BE2C (cell line): Measurements from ENCODE around the gene B9D2.
A peak's percentile ranks its signal among the peaks of the same experiment; 100 is the strongest.

Experiments used
- DNase-seq: peaks from one replicate; pipeline ENCODE4 v3.0.0-alpha.2; 2020
- H3K27me3 ChIP-seq: fragments of 250-450 bp; sonication (Bioruptor Pico); 2 replicates; pipeline ENCODE4 v1.5.1; 2020; ENCODE audit warnings: mild to moderate bottlenecking
- H3K36me3 ChIP-seq: fragments of 250-450 bp; sonication (Bioruptor Pico); 2 replicates; pipeline ENCODE4 v1.5.1; 2020; ENCODE audit warnings: mild to moderate bottlenecking
- H3K4me1 ChIP-seq: fragments of 250-450 bp; sonication (Bioruptor Pico); 2 replicates; pipeline ENCODE4 v1.5.1; 2020
- H3K4me3 ChIP-seq: 2 replicates; pipeline ENCODE4 v1.5.1; 2011; ENCODE audit warnings: low read depth, low read length
- H3K9me3 ChIP-seq: fragments of 250-450 bp; sonication (Bioruptor Pico); 2 replicates; pipeline ENCODE4 v1.5.1; 2020
- TF ChIP-seq, protein P1 (sequence below): IDR thresholded peaks from 2 replicates; pipeline ENCODE4 v1.5.1; 2012; ENCODE audit warnings: mild to moderate bottlenecking, low read depth, low read length

Gene B9D2

DNA sequence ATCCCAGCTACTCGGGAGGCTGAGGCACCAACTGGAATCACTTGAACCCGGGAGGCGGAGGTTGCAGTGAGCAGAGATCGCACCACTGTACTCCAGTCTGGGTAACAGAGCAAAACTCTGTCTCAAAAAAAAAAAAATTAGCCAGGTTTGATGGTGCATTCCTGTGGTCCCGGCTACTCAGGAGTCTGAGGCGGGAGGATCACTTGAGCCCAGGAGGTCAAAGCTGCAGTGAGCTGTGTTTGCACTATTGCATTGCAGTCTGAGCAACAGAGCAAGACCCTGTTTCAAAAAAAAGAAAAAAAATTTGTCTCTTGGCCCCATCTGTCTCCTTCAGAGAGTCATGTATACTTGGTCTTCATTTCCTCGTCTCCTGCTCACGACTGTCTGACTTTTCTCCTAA, 52.3 kb downstream of the B9D2 start:
- Histone ChIP-seq H3K4me1 (peaks cover 3% of the 10 kb centered on the region; the same call in 1 of the 2 replicates), H3K9me3 (no peaks in the 10 kb centered on the region), H3K36me3 (peaks cover 37% of the 10 kb centered on the region), H3K4me3 (no peak overlapping the region; the same call in 1 of the 2 replicates), H3K27me3 (no peaks in the 10 kb centered on the region)
- no peak for DNase-seq
- TF ChIP-seq, protein P1, sequence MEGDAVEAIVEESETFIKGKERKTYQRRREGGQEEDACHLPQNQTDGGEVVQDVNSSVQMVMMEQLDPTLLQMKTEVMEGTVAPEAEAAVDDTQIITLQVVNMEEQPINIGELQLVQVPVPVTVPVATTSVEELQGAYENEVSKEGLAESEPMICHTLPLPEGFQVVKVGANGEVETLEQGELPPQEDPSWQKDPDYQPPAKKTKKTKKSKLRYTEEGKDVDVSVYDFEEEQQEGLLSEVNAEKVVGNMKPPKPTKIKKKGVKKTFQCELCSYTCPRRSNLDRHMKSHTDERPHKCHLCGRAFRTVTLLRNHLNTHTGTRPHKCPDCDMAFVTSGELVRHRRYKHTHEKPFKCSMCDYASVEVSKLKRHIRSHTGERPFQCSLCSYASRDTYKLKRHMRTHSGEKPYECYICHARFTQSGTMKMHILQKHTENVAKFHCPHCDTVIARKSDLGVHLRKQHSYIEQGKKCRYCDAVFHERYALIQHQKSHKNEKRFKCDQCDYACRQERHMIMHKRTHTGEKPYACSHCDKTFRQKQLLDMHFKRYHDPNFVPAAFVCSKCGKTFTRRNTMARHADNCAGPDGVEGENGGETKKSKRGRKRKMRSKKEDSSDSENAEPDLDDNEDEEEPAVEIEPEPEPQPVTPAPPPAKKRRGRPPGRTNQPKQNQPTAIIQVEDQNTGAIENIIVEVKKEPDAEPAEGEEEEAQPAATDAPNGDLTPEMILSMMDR: no peak

DNA sequence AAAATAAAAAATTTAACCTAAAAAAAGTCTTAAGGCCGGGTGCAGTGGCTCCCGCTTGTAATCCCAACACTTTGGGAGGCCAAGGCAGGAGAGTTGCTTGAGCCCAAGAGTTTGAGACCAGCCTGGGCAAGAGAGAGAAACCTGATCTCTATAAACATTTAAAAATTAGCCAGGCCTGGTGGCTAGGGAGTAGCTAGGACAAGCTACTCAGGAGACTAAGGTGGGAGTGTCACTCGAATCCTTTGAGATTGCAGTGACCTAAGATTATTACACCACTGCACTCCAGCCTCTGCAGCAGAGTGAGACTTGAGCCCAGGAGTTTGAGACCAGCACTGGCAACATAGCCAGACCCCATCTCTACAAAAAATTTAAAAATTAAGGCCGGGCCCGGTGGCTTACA, 52.9 kb downstream of the B9D2 start:
- Histone ChIP-seq H3K4me1 (peaks cover 3% of the 10 kb centered on the region; the same call in 1 of the 2 replicates), H3K27me3 (no peaks in the 10 kb centered on the region), H3K36me3 (peaks cover 37% of the 10 kb centered on the region), H3K4me3 (peak overlapping the region; percentile 98), H3K9me3 (no peaks in the 10 kb centered on the region)
- no peak for DNase-seq
- TF ChIP-seq, protein P1: no peak

DNA sequence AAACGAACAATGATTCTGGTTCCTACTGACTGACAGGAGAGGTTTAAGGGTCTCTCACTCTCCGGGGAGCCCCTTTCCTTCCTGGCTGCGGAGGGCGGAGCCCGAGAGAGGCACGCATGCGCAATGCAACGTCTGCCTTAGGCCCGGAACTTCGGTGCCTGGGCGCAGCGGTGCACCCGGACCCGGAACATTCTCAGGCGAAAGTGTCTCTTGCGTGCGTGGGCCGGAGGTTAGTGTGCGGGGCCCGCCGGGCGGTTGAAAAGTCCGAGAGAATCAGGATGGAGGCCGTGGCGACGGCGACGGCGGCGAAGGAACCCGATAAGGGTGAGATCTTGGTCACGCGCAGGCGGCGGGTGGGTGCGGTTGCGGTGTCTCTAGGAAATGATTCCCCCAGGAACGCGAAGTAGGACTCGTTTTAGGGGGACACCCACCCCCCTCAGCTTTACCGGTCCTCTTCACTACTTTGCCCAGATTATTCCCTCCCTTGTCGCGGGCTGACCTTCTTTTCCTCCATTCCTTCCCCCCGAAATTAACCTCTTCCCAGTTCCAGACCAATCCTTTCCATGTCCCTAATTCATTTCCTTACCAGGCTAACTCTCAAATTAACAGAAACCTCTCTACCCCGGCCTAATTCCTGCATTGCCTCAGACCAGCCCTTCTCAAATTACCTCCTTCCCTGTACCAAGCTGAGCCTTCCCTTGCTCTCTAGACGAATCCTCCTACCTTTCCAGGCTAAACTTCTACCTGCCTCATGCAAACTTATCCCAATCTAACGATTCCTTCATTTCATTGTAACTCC, 53.7 kb downstream of the B9D2 start, which contains the start of gene CCDC97:
Gene CCDC97 (plus strand): TSS at position 140 of the 799 bp plus-strand sequence. CDS start 139 bp downstream, at position 279.
- peak; percentile 85 for DNase-seq
- Histone ChIP-seq H3K36me3 (peaks cover 38% of the 10 kb centered on the region), H3K4me3 (peak within 1 kb of the TSS; percentile 98), H3K27me3 (no peaks in the 10 kb centered on the region), H3K4me1 (peaks cover 3% of the 10 kb centered on the region; the same call in 1 of the 2 replicates), H3K9me3 (no peaks in the 10 kb centered on the region)
- TF ChIP-seq, protein P1: no peak

DNA sequence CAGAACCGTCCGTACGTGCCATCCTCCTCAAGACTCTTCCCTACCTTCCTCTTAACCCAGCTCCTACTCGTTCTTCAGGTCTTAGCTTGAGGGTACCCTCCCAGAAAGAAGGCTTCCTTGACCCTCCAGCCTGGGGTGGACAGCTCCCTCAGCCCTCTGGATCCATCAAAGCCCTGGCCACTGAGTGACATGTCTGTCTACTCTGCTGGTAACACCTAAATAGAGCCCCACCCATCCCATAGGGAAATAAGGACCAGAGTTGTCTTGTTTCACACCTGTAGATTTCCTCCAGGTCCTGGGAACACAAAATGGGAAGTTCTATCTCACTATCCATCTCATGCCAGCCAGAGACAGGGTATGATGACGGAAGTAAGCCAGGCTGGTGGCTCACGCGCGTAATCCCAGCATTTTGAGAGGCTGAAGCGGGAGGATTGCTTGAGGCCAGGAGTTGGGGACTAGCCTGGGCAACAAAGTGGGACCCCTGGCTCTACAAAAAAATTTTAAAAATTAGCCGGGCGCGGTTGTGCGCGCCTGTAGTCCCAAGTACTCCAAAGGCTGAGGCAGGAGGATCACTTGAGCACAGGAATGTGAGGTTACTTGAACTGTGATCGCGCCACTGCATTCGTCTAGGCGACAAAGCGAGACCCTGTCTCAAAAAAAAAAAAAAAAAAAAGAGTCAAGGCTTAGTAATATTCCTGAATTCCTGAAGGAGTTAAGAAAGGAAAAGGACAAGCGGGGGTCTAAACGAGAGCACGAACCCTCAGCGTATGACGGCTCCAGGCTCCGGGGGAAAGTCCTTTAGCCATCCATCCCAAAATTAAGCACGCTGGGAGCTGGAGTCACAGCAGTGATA, 54.5 kb downstream of the B9D2 start:
- Histone ChIP-seq H3K9me3 (no peaks in the 10 kb centered on the region), H3K4me3 (peak overlapping the region; percentile 98), H3K27me3 (no peaks in the 10 kb centered on the region), H3K4me1 (peaks cover 3% of the 10 kb centered on the region; the same call in 1 of the 2 replicates), H3K36me3 (peaks cover 45% of the 10 kb centered on the region)
- TF ChIP-seq, protein P1: no peak
- DNase-seq: no peak

DNA sequence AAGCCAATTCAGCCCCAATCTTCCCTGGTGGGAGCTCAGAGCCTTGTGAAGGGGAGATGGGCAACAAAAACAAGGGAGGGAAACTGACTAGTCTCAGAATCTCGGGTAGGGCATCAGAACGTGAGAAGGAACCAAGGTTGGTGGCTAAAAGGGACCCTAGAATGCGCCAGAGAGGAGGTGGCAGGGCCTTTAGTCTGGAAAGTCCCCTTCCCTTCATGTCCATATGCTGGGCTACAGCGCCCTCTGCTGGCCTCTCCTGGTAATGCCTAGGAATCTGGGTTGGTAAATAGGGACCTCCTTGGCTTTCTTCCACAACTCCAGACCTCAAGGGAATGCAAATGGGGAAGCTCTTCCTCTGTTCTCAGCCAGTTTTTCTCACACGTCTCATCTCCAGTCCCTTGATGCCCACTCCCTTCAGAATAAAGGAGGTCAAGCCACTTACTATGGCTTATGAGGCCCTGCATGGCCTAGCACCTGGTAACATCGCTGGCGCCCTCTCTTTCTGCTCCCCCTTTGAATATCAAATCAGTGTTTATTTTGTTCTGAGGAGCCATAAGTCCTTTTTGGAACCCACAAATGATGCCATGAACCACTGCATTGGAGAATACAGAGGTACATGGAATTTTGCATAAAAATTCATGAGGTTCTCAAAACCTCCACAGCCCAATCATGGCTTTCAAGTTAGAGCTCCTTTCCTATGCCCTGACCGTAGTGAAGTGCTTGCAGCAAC, 55.3 kb downstream of the B9D2 start:
- peaks cover 3% of the 10 kb centered on the region; the same call in 1 of the 2 replicates for H3K4me1 ChIP-seq
- H3K36me3 ChIP-seq: peaks cover 50% of the 10 kb centered on the region
- H3K4me3 ChIP-seq: no peak overlapping the region
- TF ChIP-seq, protein P1: peak; percentile 98
- no peaks in the 10 kb centered on the region for H3K9me3 ChIP-seq
- no peaks in the 10 kb centered on the region for H3K27me3 ChIP-seq
- peak; percentile 87 for DNase-seq
